Fibroblast of upper back skin (primary cell): ENCODE data around the gene CDKAL1.
A peak's percentile ranks its signal among the peaks of the same experiment; 100 is the strongest.
"Not testable (repeated sequence)": the region's sequence is repeated elsewhere in the genome, so short reads cannot be mapped to it uniquely, and the experiment has no call there.

Experiments used
- DNase-seq: peaks from one replicate; pipeline ENCODE4 v3.0.0-alpha.2; 2013

The CDKAL1 gene

DNA sequence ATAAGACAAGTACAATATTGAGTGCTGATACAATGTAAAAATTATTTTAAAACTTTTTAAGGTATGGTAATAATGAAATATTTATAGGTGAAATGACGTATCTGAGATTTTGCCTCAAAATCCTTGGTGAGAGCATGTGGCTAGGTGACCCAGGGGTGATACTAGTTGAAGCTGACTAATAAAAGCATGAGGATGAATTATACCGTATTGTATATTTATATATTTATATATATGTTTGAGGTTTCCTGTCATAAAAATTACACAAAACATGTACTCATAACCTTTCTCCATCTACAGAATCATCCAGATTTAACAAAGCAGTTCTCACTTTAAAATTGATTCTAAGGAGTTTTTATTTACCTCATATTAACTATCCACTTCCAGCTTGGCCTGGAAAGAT is 358.1 kb downstream of the CDKAL1 start:
- DNase-seq = no peak

DNA sequence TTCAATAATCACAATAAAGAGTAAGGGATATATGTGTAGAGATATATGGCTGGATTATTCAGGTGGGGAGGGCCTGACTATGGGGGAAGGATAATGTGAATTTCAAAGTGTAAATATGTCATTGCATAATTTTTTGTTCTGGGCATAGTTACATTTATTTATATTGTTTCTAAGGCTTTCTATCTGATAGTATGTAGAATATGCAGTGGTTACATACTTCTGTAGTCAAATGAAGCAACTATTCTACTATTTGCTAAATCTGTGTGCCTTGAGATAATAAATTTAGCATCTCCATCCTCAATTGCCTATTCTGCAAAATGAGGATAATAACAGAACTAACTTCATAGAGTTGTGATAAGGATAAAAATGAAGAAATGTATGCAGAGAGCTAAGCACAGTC is 359.2 kb downstream of the CDKAL1 start:
- no peak for DNase-seq

DNA sequence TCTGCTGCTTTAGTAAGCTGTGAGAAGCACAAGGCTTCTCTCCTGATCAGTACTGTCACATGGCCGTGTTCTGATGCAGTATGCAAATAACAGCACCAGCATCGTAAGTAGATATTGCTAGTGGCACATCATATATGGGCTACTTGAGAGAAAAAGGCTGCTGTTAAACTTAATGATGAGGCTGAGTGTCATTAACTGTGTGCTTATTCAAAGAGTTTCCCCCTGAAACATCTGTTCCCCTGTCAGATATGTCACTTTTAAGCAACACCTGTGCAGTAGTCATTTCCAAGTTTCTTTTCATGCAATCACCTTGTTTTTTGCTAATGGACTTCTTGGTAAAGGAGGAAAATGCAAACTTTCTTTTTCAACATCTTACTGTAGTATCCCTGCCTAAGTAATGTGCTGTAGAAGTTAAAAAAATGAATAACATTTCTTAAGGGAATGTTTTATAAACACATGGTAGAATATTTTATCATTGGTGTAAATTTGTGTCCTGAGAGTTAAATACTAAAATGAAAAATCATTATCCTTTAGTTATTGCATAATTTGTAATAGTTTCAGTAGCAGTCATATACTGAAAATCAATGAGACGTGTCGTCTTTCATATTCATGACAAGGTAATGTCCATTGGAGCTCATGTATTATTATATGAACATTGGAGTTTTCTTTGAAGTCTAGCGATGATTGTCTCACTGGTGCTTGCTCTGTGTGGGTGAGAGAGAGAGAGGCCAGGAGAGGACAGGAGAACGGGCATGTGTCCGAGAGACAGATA is 366.3 kb downstream of the CDKAL1 start:
- no peak for DNase-seq

- no peak for DNase-seq
Observed at GRCh38 chr6:20905377-20905776, 371.1 kb downstream of the CDKAL1 start.

DNA sequence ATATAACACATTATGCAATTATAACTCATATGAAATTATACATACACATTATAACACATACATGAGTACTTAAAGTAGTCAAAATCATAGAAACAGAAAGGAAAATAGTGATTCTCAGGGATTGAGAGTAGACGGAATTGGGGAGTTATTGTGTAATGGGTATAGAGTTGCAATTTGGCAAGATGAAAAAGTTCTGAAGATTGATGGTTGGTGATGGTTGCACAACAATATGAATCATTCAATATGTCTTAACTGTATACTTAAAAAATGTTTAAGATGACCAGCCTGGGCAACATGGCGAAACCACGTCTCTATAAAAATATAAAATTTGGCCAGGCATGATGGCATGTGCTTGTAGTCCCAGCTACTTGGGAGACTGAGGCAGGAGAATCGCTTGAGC is 372.7 kb downstream of the CDKAL1 start:
- DNase-seq = peak; percentile 82

- DNase-seq = no peak
Observed at GRCh38 chr6:20907486-20908071, 373.3 kb downstream of the CDKAL1 start.

- DNase-seq = no peak
Observed at GRCh38 chr6:20909621-20910020, 375.4 kb downstream of the CDKAL1 start.

DNA sequence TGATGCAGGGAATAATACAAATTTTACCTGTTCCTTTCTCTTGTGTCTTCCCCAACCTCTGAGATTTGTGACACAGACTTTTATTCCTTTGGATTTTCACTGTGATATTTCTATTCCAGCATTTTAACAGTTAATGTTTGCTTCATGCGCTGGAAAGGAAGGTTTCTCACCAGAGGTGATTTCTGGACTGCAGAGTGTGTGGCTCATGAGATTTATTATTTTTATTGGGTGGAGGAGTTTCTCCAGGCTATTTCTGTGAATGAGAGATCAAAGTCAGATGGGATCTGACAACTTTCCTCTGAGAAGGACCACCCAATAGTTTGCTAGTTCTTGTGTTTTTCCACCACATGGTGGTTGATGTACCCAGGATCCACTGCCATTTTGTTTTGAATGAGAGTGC is 377.5 kb downstream of the CDKAL1 start:
- DNase-seq = no peak

DNA sequence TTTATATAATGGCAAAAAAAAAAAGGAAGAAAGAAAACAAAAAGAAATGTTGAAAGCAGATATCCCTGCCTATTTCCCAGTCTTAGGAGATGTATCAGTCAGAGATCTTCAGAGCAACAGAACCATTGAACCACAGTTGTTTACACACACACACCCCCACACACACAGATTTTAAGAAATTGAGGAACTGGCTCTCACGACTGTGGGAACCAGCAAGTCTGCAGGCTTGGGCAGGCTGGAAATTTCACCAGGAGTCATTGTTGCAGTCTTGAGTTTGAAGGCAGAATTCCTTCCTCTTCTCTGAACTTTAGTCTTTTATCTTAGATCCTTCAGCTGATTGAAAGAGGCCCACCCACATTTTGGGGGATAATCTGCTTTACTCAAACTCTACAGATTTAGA is 380.9 kb downstream of the CDKAL1 start:
- DNase-seq = no peak

- no peak for DNase-seq
Observed at GRCh38 chr6:20915626-20916025, 381.4 kb downstream of the CDKAL1 start.

DNA sequence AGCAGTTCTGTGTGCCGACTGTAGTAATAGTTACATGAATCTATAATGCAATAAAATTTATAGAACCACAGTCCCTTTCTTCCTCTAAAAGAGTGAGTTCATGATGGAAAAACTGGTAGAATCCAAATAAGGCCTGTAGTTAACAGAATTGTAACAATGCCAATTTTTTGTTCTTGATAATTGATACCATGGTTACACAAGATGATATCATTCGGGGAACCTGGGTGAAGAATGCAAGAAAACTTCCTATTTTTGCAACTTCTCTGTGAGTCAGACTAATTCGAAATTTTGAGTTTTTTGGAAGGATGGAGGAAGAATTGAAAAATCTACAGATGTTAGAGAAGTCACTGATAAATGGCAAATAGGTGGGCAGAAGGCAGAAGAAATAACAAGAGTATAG is 381.8 kb downstream of the CDKAL1 start:
- peak; percentile 29 for DNase-seq

DNA sequence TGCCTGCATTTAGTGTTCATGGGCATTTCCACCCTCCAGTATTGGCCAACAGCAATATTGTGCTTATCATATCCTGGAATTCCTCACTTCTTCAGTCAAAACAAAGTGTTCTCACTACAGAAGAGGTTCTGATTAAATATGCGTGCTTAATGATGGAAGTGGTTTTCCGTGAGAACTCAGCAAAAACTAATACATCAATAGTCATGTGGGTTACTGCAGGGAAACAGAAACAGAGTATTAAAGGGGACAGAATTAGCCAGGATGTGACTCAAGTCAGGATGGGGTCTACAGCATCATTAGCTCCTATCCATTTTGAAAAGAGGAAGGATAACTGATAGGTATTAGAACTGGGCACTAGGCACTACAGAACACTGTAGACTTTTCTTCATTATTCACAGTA is 384.6 kb downstream of the CDKAL1 start:
- DNase-seq = no peak

DNA sequence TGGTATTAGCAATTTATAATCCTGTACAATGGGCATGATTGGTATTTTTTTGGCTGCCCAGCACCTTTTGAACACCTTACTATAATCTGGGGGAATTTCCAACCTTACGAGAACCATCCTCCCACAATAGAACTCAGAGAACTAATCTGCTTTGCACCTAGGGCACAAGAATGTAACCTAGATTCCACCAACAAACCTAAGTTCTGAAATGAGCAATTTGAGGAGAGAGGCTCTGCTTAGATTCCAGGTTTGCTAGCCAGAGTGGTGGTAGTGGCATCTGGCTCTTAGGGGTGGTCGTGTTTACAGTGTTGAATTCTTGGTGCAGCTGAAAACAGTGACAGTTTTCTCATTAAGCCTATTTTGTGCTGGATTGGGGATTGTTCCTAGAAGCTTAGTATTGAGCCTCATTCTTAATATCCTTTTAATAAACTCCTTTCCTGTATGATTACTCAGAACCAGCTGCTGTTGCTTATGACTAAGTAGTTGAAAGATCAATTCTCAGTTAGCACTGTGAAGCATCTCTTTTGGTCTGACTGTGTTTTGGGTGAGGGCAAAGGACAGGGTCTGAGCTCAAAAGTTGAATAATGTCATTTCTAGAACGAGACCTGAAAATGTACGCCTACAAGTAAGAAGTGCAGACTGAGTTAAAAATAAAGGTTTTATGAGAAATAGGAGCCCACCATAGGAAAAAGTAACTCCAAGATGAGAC is 385.6 kb downstream of the CDKAL1 start:
- DNase-seq = peak; percentile 33

DNA sequence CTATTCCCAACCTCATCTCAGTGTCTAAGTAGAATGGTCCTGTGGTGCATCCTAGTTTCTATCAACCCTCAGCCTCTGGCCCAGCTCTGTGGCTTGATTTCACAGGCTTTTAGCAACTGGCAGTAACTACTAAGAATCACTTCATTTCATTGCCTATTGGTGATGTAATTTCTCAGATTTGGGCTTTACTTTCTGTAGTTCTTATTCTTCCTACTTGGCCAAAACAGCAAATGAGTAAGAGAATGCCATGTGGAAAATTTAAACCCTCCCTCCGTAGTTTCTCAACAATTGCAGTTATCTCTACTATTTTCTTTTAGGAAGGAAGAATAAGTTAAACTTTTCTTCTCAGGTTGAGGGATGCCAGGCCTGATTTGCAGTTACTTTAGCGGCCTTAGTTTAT is 387.3 kb downstream of the CDKAL1 start:
- DNase-seq = peak; percentile 25

DNA sequence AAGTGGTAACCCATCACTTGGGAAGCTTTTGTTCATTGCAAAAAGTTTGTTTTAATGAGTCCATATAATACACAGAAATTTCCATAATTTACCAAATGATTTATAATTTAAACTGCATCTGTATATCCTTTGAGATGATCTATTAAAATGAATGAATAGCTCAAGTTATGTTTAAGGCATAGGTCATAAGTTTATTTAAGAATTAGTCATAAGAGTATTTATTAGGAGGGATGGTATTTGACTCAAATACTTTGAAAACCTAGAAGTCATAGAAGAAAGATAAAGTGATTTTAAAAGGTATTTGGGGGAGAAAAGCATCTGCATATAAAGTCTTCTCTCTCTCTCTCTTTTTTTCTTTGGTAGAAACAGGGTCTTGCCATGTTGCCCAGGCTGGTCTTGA is 388.5 kb downstream of the CDKAL1 start:
- DNase-seq = no peak

GRCh38 chr6:20924094-20924493 is 389.8 kb downstream of the CDKAL1 start:
- not testable (repeated sequence) for DNase-seq

GRCh38 chr6:20924911-20925543 is 390.8 kb downstream of the CDKAL1 start:
- DNase-seq = peak; percentile 13

GRCh38 chr6:20927130-20927860 is 393.0 kb downstream of the CDKAL1 start:
- no peak for DNase-seq

- DNase-seq = no peak
Observed at GRCh38 chr6:20929283-20929682, 395.0 kb downstream of the CDKAL1 start.

DNA sequence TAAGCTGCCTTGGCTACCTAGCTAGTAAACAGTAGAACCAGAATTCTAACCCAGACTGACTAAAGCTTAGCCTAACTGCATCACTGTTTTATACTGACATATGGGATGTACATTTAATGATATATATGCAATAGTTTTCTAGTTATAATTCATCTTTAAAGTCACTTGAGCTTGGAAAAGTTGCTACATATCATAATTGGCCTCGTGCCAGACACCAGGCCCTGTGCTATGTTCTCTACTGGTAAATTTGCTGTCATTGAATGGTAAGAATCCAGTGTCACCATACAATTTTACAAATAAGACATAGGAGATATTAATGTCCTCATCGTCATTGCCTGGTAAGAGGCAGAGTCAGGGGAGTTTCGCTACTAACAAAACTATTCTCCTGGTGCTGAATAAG is 396.8 kb downstream of the CDKAL1 start:
- DNase-seq = no peak

DNA sequence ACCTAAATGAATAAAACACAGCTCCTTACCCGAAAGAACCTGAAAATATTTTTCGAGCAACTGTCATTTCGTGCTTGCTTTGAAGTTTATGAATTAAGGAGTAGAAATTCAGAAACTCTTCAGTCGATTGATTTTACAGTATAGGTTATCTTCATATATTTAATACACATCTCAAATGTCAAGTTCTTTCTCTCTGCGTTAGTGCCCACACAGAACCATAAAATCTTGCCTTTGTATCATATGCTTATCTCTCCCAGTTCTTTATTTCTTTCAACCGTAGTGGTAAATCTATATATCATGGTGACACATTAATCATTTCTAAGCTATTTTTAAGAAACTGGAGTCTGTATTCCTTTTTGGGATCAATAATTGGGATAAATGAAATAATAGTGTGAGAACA is 397.5 kb downstream of the CDKAL1 start:
- DNase-seq = no peak

DNA sequence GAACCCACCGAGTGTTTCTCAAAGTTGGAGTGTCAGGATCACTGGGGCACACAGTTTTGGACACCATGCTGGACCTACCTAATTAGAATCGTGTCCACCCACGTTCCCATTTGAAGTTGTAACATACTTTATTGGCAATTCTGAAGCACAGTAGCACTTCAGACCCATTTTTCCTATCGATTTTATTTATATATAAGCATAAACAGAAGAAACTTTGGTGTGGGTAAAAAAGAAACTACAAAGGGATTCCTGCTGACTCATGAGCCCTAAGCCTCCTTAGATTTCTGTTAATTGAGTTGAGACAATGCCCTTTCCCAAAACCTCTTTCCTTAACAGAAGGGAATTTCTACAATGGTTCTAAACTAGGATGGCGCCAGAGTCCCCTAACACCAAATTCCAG is 398.0 kb downstream of the CDKAL1 start:
- DNase-seq = no peak
